Epithelial cell of proximal tubule (primary cell): ENCODE data around the gene RTN4RL1. TPM values are rescaled to one million over a fixed set of nuclear protein-coding genes. Genes with fewer than 3 reads are reported as not detected.

ENCODE experiments used
- DNase-seq: peaks from one replicate; pipeline ENCODE4 v3.0.0-alpha.2; 2011; ENCODE audit warnings: low read depth
- H3K4me3 ChIP-seq: 2 replicates; pipeline ENCODE4 v1.5.1; 2011; ENCODE audit warnings: low read depth, mild to moderate bottlenecking, low read length
- total RNA-seq: library from RNA; depleted of rRNA; stranded (reverse); fragments of >200 nt; gene quantifications from 2 replicates; pipeline ENCODE4 v1.2.3, GENCODE V29; 2015
- TF ChIP-seq, protein P1 (sequence below): conservative IDR thresholded peaks from 2 replicates; pipeline ENCODE4 v1.5.1; 2012; ENCODE audit warnings: low read depth, mild to moderate bottlenecking, low read length

Gene RTN4RL1
- total RNA-seq, 1 donor from 2014 or later: not detected

DNA sequence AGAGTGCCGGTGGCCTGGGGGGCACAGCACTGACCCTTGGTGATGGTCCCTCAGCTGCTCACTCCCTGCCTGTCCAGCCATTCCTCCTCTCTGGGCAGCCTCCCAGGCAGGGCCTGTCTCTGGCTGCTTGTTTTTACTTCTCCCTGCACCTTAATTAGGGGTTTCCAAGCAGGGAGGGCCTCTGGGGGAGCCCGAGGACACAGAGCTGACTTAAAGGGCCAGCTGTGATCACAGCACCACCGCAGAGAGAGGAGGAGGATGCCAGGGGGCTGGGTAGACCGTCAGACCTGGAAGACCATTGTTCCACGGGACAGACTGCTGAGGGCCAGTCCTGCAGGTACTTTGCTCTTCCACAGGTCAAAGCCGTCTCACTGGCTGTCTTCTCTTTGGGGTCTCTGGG, 3.6 kb upstream of the RTN4RL1 start:
- no peak for DNase-seq
- TF ChIP-seq, protein P1, sequence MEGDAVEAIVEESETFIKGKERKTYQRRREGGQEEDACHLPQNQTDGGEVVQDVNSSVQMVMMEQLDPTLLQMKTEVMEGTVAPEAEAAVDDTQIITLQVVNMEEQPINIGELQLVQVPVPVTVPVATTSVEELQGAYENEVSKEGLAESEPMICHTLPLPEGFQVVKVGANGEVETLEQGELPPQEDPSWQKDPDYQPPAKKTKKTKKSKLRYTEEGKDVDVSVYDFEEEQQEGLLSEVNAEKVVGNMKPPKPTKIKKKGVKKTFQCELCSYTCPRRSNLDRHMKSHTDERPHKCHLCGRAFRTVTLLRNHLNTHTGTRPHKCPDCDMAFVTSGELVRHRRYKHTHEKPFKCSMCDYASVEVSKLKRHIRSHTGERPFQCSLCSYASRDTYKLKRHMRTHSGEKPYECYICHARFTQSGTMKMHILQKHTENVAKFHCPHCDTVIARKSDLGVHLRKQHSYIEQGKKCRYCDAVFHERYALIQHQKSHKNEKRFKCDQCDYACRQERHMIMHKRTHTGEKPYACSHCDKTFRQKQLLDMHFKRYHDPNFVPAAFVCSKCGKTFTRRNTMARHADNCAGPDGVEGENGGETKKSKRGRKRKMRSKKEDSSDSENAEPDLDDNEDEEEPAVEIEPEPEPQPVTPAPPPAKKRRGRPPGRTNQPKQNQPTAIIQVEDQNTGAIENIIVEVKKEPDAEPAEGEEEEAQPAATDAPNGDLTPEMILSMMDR: no peak

DNA sequence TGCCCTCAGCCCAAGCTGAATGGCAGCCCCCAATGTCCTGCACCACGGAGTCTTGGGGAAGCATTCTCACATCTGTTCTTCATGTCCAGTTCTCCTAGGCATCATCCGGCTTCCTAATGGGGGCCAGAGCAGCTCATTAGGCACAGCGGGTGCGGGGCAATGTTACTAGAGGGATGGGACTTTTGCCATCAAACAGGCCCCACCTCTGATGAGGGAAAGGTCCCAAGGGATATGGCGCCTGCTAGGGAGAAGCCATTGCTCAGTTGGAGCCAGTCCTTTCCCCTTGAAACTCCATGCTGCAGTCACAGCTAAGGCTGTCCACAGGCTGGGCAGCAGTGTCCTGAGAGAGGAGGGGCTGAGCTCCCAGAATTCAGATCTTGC, 3.1 kb upstream of the RTN4RL1 start:
- H3K4me3 ChIP-seq: no peak overlapping the region
- no peak for DNase-seq
- TF ChIP-seq, protein P1: no peak

More for the DNA sequence above, 3.6 kb upstream of the RTN4RL1 start:
- no peak overlapping the region for H3K4me3 ChIP-seq

DNA sequence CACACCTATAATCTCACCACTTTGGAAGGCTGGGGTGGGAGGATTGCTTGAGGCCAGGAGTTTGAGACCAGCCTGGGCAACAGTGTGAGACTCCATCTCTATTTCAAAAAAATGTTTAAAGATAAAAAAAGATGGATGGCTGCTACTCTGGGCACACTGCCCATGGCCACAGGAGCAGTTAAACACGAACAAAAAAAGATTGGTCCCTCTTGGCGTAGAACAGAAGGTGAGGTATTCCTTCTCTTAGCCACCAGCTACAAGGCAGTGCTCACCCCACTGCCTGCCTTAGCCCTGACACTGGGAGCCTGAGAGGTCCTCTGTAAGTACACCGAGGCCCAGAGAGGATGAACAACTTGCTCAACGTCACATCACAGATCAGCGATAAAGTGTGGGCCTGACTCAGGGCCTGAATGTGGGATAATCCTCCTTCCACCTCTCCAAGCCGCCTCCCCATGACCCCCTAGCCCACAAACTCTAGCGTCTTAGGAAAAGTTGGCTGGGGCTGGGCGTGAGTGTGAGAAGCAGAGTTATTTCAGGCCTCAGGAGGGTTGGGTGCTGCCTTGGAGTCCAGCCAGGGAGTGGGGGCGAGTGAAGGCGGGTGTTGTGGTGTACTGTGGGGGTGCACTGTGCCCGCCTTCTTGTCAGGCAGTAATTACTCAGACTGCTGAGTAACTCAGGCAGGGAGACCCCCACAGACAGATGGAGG, 2.5 kb upstream of the RTN4RL1 start:
- TF ChIP-seq, protein P1: no peak
- no peak overlapping the region for H3K4me3 ChIP-seq
- DNase-seq: no peak

DNA sequence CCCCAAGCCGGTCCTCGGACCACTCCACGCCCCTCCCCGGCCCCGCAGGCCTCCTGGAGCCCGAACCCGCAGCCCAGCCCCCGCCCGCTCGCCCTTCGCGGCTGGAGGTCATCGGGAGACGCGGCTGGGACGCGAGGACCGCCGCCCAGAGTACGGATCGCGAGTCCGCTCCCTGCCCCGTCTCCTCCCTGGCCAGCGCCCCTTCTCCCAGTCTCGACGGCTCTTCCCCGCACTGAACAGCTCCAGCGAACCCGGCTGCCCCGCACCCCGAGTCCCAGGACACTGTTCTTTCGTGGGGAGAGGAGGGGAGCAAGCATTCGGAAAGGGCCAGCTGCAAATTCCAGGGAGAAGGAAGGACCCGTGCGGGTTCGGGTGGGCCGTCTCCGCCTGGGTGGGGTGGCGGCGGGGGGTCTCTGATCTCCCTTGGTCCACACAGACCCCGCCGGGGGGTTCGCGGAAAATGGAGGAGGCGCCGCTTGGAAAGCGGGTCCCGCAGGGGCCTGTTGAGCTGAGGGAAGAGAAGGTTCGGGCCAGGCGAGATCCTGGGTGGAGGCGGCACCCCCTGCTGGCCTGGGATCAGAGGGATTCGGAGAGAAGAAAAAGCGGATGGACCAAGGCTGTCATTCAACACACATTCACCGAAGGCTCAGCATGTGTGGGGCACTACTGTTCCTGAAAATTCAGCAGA, 632 bp upstream of the RTN4RL1 start:
- no peak for DNase-seq
- peak overlapping the region; percentile 33 for H3K4me3 ChIP-seq
- TF ChIP-seq, protein P1: peak; percentile 90

DNA sequence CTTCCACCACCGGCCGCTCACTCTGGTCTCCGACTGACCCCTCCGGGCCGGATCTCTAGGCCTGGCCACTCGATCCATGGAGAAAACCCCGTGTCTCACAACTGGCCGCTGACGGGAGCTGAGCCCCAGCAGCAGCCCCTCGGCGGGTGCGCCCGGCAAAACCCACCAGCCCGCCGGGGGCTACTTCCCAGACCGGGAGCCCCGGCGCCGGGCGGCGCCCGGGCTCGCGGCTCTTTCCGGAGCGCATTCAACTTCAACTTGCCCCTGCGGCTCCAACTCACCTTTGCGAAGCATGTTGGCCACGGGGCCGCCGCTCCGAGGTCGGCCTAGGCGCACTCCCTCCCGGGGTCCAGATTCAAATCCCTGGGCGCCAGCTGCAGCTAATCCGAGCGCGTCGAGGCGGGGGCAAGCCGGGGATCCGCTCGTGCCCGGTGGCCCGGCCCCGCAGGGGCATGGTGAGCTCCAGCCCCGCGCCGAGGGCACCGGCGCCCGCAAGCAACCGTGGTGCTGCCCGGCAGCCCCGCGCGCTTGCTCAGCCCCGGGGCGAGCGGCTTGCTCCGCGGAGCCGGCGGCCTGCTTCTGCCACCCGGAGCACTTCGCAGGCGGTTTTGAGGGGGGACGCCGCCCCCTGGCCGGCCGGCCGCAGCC, 438 bp downstream of the RTN4RL1 start:
- H3K4me3 ChIP-seq: peak overlapping the region; percentile 11
- TF ChIP-seq, protein P1: no peak
- DNase-seq: no peak

DNA sequence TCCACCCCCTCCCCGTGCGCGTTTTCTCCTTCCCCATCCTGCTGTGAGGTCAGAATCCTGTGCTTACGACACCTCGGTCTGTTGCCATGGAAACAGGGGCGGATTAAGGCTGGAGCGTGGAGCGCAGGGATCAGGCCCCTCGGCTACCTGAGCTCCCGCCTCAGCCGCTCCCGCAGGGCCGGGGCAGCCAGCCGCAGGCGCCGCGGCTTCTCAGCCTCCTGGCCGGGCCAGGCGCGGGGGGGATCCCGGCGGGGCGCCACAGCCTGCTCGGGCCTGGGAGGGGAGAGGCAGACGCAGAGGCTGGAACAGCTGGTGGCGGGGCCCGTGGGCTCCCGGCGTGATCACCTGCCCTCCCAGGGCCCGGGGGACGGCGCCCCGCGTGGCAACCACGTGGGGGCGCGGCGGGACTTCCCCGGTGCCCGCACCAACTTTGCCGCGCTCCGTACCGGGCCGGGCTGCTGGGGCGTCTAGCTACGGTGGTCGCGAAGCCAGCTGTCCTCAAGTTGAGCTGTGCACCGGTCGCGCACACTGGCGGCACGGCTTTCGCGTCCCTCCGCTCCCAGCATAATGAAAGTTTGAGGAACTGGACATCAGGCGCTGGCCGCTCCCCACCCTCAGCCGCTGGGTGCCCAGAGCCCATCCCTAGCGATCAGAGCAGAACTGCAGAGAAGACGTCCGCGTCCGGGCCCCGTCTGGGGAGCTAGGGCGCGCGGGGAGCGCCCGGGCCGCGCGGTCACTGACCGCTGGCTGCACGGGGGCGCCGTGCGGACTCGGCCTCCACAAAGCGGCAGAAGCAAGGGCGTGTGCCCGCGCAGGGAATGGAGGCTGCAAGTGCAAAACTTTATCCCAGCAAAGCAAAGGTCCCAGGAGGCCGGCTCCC, 1.2 kb downstream of the RTN4RL1 start:
- H3K4me3 ChIP-seq: peak overlapping the region; percentile 11
- no peak for DNase-seq
- TF ChIP-seq, protein P1: no peak
